Spleen (tissue), 11 donors: ENCODE measurements around the gene KTI12. TPM values are rescaled to one million over a fixed set of nuclear protein-coding genes. Genes with fewer than 3 reads are reported as not detected.
"Not testable (repeated sequence)": the region's sequence is repeated elsewhere in the genome, so short reads cannot be mapped to it uniquely, and the experiment has no call there.

ENCODE experiments used
- DNase-seq: peaks from one replicate; pipeline ENCODE4 v3.0.0-alpha.2; 2020
- H3K27ac ChIP-seq, 8 donors: fragments of 200-600 bp; sonication (generic) in 7 of 8; 1 replicate in 4 of 8; 2 replicates in 4 of 8; pipeline versions ENCODE4 v1.5.0 to v1.8.0; 2016 to 2021; ENCODE audit warnings: inconsistent platforms in 4 of 8, mild to moderate bottlenecking in 4 of 8, moderate library complexity in 1 of 8
- H3K27me3 ChIP-seq, 7 donors: fragments of 200-600 bp; sonication (generic) in 6 of 7; replicated peaks in 1 of 7; 1 replicate in 4 of 7; 2 replicates in 3 of 7; pipeline versions ENCODE4 v1.5.0 to v1.8.0; 2016 to 2021; ENCODE audit warnings: inconsistent platforms in 3 of 7, mild to moderate bottlenecking in 1 of 7
- H3K36me3 ChIP-seq, 6 donors: fragments of 200-600 bp; sonication (generic) in 5 of 6; 1 replicate in 4 of 6; 2 replicates in 2 of 6; pipeline versions ENCODE4 v1.5.0 to v1.8.0; 2016 to 2021; ENCODE audit warnings: inconsistent platforms in 2 of 6
- H3K4me1 ChIP-seq, 6 donors: fragments of 200-600 bp; sonication (generic) in 5 of 6; 1 replicate in 3 of 6; 2 replicates in 3 of 6; pipeline versions ENCODE4 v1.5.0 to v1.8.0; 2016 to 2021; ENCODE audit warnings: inconsistent platforms in 3 of 6
- H3K4me3 ChIP-seq, 8 donors: fragments of 200-600 bp; sonication (generic) in 7 of 8; 1 replicate in 4 of 8; 2 replicates in 4 of 8; pipeline versions ENCODE4 v1.5.0 to v1.8.0; 2016 to 2021; ENCODE audit warnings: inconsistent platforms in 4 of 8, mild to moderate bottlenecking in 4 of 8, moderate library complexity in 2 of 8
- H3K9me3 ChIP-seq, 8 donors: fragments of 200-600 bp; sonication (generic) in 7 of 8; 1 replicate in 4 of 8; 2 replicates in 4 of 8; pipeline versions ENCODE4 v1.5.0 to v1.8.0; 2016 to 2021; ENCODE audit warnings: inconsistent platforms in 4 of 8
- POLR2A ChIP-seq, 3 donors: fragments of 450-650 bp; IDR thresholded peaks; one replicate each; pipeline ENCODE4 v1.5.1; 2017; ENCODE audit warnings: antibody characterized with exemption in 3 of 3, mild to moderate bottlenecking in 1 of 3
- POLR2AphosphoS5 ChIP-seq, 3 donors: sonication (generic); formaldehyde crosslinking; IDR thresholded peaks; one replicate each; pipeline ENCODE4 v1.5.1; 2017; ENCODE audit warnings: antibody characterized with exemption in 3 of 3
- whole genome bisulfite sequencing, 5 donors: extraction: QIAGEN DNeasy Blood & Tissue Kit in 3 of 5; methylation state at CpG; one replicate each; pipeline versions ENCODE4 v1.1.5 to v1.1.7; 2013 to 2018; 5-methylcytosine and 5-hydroxymethylcytosine counted together
- intact Hi-C: fragments of 100-400 bp; cut with DNase I; formaldehyde crosslinking; loops from one replicate; pipeline ENCODE4 v1.15.0; 2023; ENCODE audit warnings: low total_unique reads
- polyA plus RNA-seq, 3 donors: library from polyadenylated mRNA; stranded (reverse); fragments of 200-250 nt; gene quantifications; one replicate each; pipeline ENCODE4 v1.2.1, GENCODE V29; 2013
- total RNA-seq, 7 donors: library from RNA; depleted of rRNA in 3 of 7; stranded (reverse); fragments of >200 nt in 3 of 7; fragmentation: NEBNext Ultra II Directional in 4 of 7; extraction: Animal tissue kit (Norgen Biotek cat#: 25700) in 4 of 7; gene quantifications; one replicate each; pipeline versions ENCODE4 v1.1.0 to v1.2.1, GENCODE V29; 2016 to 2021
- TF ChIP-seq, protein P1 (sequence below), 11 experiments: fragments of 200-600 bp in 7 of 11; fragments of 450-650 bp in 4 of 11; sonication (generic) in 4 of 11; IDR thresholded peaks in 8 of 11; conservative IDR thresholded peaks in 3 of 11; 1 replicate in 7 of 11; 2 replicates in 4 of 11; pipeline versions ENCODE4 v1.4.0 to v1.8.0; 2016 to 2021; ENCODE audit warnings: antibody characterized with exemption in 11 of 11, inconsistent platforms in 4 of 11, mild to moderate bottlenecking in 1 of 11
- donor health status: healthy with polysubstance abuse.
- donor health status: DM: no; HTN: no; CAD: no; lungs with moderate emphysema.
- donor health status: DM: no; HTN: no; CAD: no.
- donor health status: Bipolar disorder and iron deficiency.
- donor health status: healthy.
- donor health status: DM: no; HTN: no; CAD: no.
- donor health status: DM: yes; HTN: yes; CAD: no.

KTI12 gene
- total and polyA plus RNA-seq, 10 donors: 7.4 to 15.7 (median 9.8) TPM

DNA sequence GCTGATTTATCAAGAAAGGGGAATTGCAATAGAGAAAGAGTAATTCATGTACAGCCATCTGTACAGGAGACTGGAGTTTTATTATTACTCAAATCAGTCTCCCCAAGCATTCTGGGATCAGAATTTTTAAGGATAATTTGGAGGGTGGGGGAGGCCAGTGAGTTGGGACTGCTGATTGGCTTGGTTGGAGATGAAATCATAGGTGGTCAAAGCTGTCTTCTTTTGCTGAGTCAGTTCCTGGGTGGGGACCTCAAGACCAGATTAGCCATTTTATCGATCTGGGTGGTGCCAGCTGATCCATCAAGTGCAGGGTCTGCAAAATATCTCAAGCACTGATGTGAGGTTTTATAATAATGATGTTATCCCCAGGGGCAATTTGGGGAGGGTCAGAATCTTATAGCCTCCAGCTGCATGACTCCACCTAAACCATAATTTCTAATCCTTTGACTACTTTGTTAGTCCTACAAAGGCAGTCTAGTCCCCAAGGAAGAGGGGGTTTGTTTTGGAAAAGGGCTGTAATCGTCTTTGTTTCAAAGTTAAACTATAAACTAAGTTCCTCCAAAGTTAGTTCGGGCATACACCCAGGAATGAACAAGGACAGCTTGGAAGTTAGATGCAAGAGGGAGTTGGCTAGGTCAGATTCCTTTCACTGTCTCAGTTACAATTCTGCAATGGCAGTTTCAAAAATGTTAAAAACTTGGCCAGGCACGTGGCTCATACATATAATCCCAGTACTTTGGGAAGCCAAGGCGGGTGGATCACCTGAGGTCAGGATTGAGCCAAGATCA, 26.2 kb downstream of the KTI12 start:
- peaks cover 0 to 52% (median 0%) of the 10 kb centered on the region in 7 donors for H3K27me3 ChIP-seq
- no peak overlapping the region for H3K27ac ChIP-seq
- intact Hi-C loops: no loop called here
- TF ChIP-seq POLR2A (IDR thresholded peaks at IDR 0.05) (no peak), POLR2AphosphoS5 (IDR thresholded peaks at IDR 0.05) (no peak)
- TF ChIP-seq, protein P1, sequence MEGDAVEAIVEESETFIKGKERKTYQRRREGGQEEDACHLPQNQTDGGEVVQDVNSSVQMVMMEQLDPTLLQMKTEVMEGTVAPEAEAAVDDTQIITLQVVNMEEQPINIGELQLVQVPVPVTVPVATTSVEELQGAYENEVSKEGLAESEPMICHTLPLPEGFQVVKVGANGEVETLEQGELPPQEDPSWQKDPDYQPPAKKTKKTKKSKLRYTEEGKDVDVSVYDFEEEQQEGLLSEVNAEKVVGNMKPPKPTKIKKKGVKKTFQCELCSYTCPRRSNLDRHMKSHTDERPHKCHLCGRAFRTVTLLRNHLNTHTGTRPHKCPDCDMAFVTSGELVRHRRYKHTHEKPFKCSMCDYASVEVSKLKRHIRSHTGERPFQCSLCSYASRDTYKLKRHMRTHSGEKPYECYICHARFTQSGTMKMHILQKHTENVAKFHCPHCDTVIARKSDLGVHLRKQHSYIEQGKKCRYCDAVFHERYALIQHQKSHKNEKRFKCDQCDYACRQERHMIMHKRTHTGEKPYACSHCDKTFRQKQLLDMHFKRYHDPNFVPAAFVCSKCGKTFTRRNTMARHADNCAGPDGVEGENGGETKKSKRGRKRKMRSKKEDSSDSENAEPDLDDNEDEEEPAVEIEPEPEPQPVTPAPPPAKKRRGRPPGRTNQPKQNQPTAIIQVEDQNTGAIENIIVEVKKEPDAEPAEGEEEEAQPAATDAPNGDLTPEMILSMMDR (IDR thresholded peaks at IDR 0.05 in 8 of 11, conservative IDR thresholded peaks at IDR 0.05 in 3 of 11): no peak
- no peak overlapping the region for H3K4me3 ChIP-seq
- WGBS, 5 donors: 62 to 78% (median 75%) methylated on average over 5 of the region's 5 CpGs
- H3K9me3 ChIP-seq: no peaks in the 10 kb centered on the region
- H3K4me1 ChIP-seq: no peaks in the 10 kb centered on the region
- no peak for DNase-seq
- H3K36me3 ChIP-seq: no peaks in the 10 kb centered on the region

DNA sequence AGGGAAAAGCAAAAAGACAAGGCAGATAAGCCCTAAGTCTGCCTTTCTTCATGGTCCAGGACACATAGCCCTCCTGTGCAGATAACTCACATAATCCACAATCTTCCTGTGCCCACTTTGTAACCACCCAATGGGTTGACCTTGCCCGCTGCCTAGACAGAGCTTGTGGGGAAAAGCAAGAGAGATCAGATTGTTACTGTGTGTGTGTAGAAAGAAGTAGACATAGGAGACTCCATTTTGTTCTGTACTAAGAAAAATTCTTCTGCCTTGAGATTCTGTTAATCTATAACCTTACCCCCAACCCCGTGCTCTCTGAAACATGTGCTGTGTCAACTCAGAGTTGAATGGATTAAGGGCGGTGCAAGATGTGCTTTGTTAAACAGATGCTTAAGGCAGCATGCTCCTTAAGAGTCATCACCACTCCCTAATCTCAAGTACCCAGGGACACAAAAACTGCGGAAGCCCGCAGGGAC, 27.5 kb downstream of the KTI12 start:
- WGBS, 5 donors: 39 to 69% (median 60%) methylated on average over 3 to 5 of the region's 5 CpGs
- DNase-seq, intact Hi-C loops, H3K4me1 ChIP-seq, H3K36me3 ChIP-seq, H3K9me3 ChIP-seq, H3K4me3 ChIP-seq, H3K27ac ChIP-seq: not testable (repeated sequence)
- peaks cover 0 to 54% (median 0%) of the 10 kb centered on the region in 7 donors for H3K27me3 ChIP-seq

DNA sequence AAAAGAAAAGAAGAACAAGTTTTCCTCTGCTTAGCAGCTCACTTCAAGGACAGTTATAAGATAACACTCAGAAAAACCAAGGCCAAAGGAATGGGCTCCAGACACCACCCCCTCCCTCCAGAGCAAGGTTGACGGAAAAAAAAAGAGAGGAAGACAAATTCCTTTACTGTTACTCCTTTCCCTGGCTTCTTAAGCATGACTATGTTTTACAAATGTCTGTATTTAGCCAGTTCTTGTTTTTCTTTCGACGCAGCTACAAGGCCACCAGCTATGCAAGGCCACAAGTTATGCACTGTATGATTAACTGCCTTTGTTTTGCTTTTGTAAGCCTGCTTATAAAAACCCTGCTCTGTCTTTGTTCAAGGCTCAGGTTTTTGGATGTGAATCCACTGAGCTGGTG, 28.1 kb downstream of the KTI12 start:
- H3K9me3 ChIP-seq, H3K36me3 ChIP-seq, H3K4me1 ChIP-seq, intact Hi-C loops, H3K4me3 ChIP-seq, DNase-seq, H3K27ac ChIP-seq: not testable (repeated sequence)
- H3K27me3 ChIP-seq: peaks cover 0 to 54% (median 0%) of the 10 kb centered on the region in 7 donors
- 39 to 46% (median 44%) methylated on average over 3 of the region's 3 CpGs for WGBS, 5 donors

DNA sequence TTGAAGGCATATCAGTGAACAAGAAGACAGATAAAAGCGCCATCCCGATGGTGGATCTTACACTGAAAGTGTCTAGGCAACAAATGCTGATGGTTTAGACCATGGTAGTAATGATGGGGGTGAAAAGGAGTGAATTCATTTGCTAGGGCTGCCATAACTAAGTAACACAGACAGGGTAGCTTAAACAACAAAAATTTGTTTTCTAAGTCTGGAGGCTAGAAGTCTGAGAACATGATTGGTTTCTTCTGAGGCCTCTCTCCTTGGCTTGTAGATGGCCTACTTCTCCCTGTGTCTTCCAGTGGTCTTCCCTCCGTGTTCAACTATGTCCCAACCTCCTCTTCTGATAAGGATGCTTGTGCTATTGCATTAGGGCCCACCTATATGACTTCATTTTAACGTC, 29.7 kb downstream of the KTI12 start:
- no peaks in the 10 kb centered on the region for H3K4me1 ChIP-seq
- TF ChIP-seq, protein P1 (IDR thresholded peaks at IDR 0.05 in 8 of 11, conservative IDR thresholded peaks at IDR 0.05 in 3 of 11): no peak
- TF ChIP-seq POLR2AphosphoS5 (IDR thresholded peaks at IDR 0.05): no peak
- TF ChIP-seq POLR2A (IDR thresholded peaks at IDR 0.05): no peak
- DNase-seq: no peak
- no peaks in the 10 kb centered on the region for H3K9me3 ChIP-seq
- no peak overlapping the region for H3K27ac ChIP-seq
- no peak overlapping the region for H3K4me3 ChIP-seq
- no peaks in the 10 kb centered on the region for H3K36me3 ChIP-seq
- peaks cover 0 to 45% (median 0%) of the 10 kb centered on the region in 7 donors for H3K27me3 ChIP-seq
- WGBS, 5 donors: 49 to 78% (median 59%) methylated on average over 4 of the region's 4 CpGs
- intact Hi-C loops: loop anchor here (2.0 kb wide), 1 partner anchor 107 kb away; no protein-coding TSS in a partner anchor

DNA sequence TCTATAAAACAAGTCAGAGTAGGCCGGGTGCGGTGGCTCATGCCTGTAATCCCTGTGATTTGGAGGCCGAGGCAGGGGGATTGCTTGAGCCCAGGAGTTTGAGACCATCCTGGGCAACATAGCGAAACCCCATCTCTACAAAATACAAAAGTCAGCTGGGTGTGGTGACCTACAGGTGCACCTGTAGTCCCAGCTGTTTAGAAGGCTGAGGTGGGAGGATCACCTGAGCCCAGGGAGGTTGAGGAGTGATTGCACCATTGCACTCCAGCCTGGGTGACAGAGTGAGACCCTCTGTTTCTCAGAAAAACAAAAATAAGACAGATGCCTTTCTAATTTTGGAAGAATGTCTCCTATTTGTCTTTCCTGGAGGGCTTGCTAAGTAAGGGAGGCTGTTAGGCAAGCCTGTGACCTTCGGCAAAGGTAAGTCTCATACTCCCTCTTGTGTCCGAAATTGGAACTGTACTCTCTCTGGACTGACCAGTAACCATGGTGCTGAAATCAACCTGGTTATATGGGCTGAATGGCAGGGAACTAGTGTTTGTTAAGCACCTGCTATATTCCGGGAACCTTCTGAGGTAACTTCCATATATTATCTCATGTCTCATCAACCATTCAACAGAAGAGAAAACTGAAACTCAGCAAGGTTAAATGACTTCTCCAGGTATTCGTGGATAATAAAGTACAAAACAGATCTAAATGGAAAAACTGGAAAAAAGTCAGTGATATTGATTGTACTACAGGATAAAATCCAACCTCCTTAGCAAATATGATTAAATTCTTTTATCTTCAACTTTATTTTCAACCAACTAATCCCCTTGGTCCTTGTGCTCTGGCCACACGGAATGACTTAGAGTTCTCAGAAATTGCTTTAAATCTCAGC, 31.3 kb downstream of the KTI12 start:
- Histone ChIP-seq H3K27ac (no peak overlapping the region), H3K36me3 (no peaks in the 10 kb centered on the region), H3K4me3 (no peak overlapping the region), H3K27me3 (peaks cover 0 to 39% (median 0%) of the 10 kb centered on the region in 7 donors), H3K9me3 (no peaks in the 10 kb centered on the region), H3K4me1 (no peaks in the 10 kb centered on the region)
- TF ChIP-seq POLR2AphosphoS5 (IDR thresholded peaks at IDR 0.05): no peak
- TF ChIP-seq, protein P1 (IDR thresholded peaks at IDR 0.05 in 8 of 11, conservative IDR thresholded peaks at IDR 0.05 in 3 of 11): peak; percentile 83 to 94 (median 89)
- no peak for TF ChIP-seq POLR2A (IDR thresholded peaks at IDR 0.05)
- 48 to 57% (median 52%) methylated on average over 9 of the region's 9 CpGs for WGBS, 5 donors
- intact Hi-C loops: loop anchor here (2.0 kb wide), 1 partner anchor 105 kb away; no protein-coding TSS in a partner anchor
- DNase-seq: no peak
